A549 (cell line): Measurements from ENCODE around the gene MFNG.

Experiments
- CBX8 ChIP-seq: fragments of 200-600 bp; sonication (generic); IDR thresholded peaks from 2 replicates; pipeline ENCODE4 v1.6.1; 2016
- CHD2 ChIP-seq: fragments of 150-350 bp; IDR thresholded peaks from 2 replicates; pipeline ENCODE4 v1.6.1; 2014; ENCODE audit warnings: low read length; ENCODE audit not compliant: partially characterized antibody
- CTCF ChIP-seq: fragments of >200 bp; sonication (Bioruptor Twin); formaldehyde crosslinking; IDR thresholded peaks from 3 replicates; pipeline ENCODE4 v1.5.1; 2016
- ELK1 ChIP-seq: fragments of 150-350 bp; IDR thresholded peaks from 2 replicates; pipeline ENCODE4 v1.6.1; 2014; ENCODE audit warnings: low read depth, mild to moderate bottlenecking, low read length
- EP300 ChIP-seq, 2 experiments: fragments of >200 bp; sonication (Bioruptor Twin); formaldehyde crosslinking; IDR thresholded peaks; 2 replicates in 1 of 2; 3 replicates in 1 of 2; pipeline ENCODE4 v1.6.1; 2016 to 2017
- HOXB5 ChIP-seq: fragments of 250-450 bp; sonication (Bioruptor Pico); IDR thresholded peaks from 2 replicates; pipeline ENCODE4 v1.5.0; 2020; ENCODE audit warnings: mild to moderate bottlenecking, moderate library complexity
- JUN ChIP-seq, 2 experiments: fragments of >200 bp; sonication (Bioruptor Twin); formaldehyde crosslinking; IDR thresholded peaks; 2 replicates in 1 of 2; 3 replicates in 1 of 2; pipeline ENCODE4 v1.6.1; 2016 to 2017
- JUNB ChIP-seq: fragments of >200 bp; sonication (Bioruptor Twin); formaldehyde crosslinking; IDR thresholded peaks from 2 replicates; pipeline ENCODE4 v1.6.1; 2016
- KDM1A ChIP-seq: fragments of 200-600 bp; sonication (generic); IDR thresholded peaks from 2 replicates; pipeline ENCODE4 v1.6.1; 2016; ENCODE audit warnings: low read depth, mild to moderate bottlenecking
- MAZ ChIP-seq: fragments of 150-350 bp; IDR thresholded peaks from 2 replicates; pipeline ENCODE4 v1.6.1; 2014; ENCODE audit warnings: antibody characterized with exemption, low read depth, low read length, borderline replicate concordance
- NPAS2 ChIP-seq: fragments of 250-450 bp; sonication (Bioruptor Pico); IDR thresholded peaks from 2 replicates; pipeline ENCODE4 v1.8.0; 2022; ENCODE audit warnings: mild to moderate bottlenecking, moderate library complexity, borderline replicate concordance
- POLR2A ChIP-seq: IDR thresholded peaks from 2 replicates; pipeline ENCODE4 v1.6.1; 2012; ENCODE audit warnings: mild to moderate bottlenecking, low read length
- RAD21 ChIP-seq, 2 experiments: fragments of >200 bp in 1 of 2; sonication (Bioruptor Twin) in 1 of 2; formaldehyde crosslinking in 1 of 2; IDR thresholded peaks in 1 of 2; conservative IDR thresholded peaks in 1 of 2; 2 replicates in 1 of 2; 3 replicates in 1 of 2; pipeline ENCODE4 v1.6.1; 2012 to 2018; ENCODE audit warnings: inconsistent platforms in 1 of 2
- REST ChIP-seq: fragments of 200-600 bp; sonication (generic); IDR thresholded peaks from 2 replicates; pipeline ENCODE4 v1.6.1; 2016; ENCODE audit warnings: antibody characterized with exemption, mild to moderate bottlenecking, moderate library complexity

GRCh38 chr22:37419969-37420685, 66.1 kb downstream of the MFNG start:
- no peak for TF ChIP-seq CTCF
- TF ChIP-seq HOXB5 (CRISPR knock-in tag): no peak
- no peak for TF ChIP-seq JUN (IDR thresholded peaks at IDR 0.05)
- no peak for TF ChIP-seq NPAS2
- no peak for TF ChIP-seq KDM1A
- TF ChIP-seq MAZ: no peak
- no peak for TF ChIP-seq POLR2A
- TF ChIP-seq RAD21 (conservative IDR thresholded peaks at IDR 0.05 in 1 of 2, IDR thresholded peaks at IDR 0.05 in 1 of 2): no peak
- no peak for TF ChIP-seq REST
- TF ChIP-seq EP300 (IDR thresholded peaks at IDR 0.05): no peak
- no peak for TF ChIP-seq CBX8
- no peak for TF ChIP-seq CHD2
- no peak for TF ChIP-seq ELK1
- no peak for TF ChIP-seq JUNB
